Measurements from ENCODE around the gene SMYD3. TPM values are rescaled to one million over a fixed set of nuclear protein-coding genes. Genes with fewer than 3 reads are reported as not detected.

SMYD3 gene
- total and polyA plus RNA-seq, 2 of the 13 experiments (the other 11 are each of a cell fraction or from before 2014, with no cell fraction given), result 27.7 to 35.8 TPM

DNA sequence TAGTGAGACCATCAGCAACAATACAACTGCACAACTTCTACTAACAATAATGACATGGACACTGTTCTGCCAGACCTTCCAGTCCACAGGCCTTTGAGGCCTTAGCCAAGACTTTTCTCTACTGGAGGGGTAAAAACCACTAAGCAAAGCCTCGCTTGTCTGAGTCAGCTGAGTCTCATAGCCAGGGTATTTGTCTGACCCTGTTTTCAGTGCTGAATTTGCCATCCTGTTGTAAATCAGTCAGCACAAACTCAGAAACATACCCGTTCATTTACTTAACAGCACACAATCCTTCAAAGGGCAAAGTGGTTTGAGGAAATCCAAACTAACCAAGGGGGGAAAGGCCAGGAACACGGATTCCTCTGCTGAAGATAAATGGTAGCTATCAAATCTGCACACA is 537.8 kb downstream of the SMYD3 start:
- Histone ChIP-seq H4K20me1 (ENCODE audit: insufficient read depth, low read length) (no peaks in the 10 kb centered on the region), H3K27ac (ENCODE audit: extremely low read length, insufficient read depth, low read length) (no peak overlapping the region), H3K9me3 (ENCODE audit: low read length) (no peaks in the 10 kb centered on the region), H3K36me3 (replicated peaks in 1 of 2; ENCODE audit: control insufficient read depth in 1 of 2, insufficient read depth in 2 of 2, low read length in 2 of 2) (no peaks in the 10 kb centered on the region), H3K4me3 (replicated peaks in 1 of 3; ENCODE audit: insufficient read depth in 1 of 3, low read depth in 2 of 3, low read length in 3 of 3) (no peak overlapping the region), H3K79me2 (ENCODE audit: insufficient read depth, low read length) (no peaks in the 10 kb centered on the region), H3K4me1 (ENCODE audit: insufficient read depth, low read length) (peaks cover 8% of the 10 kb centered on the region), H3K9ac (ENCODE audit: insufficient read depth, low read depth, low read length) (no peak overlapping the region), H3K27me3 (ENCODE audit: control insufficient read depth in 1 of 2, insufficient read depth in 2 of 2, low read length in 2 of 2) (no peaks in the 10 kb centered on the region), H2AFZ (ENCODE audit: low read length) (no peak overlapping the region), H3K4me2 (ENCODE audit: low read depth, low read length) (no peak overlapping the region)
- FAIRE-seq (peak; percentile 26), ATAC-seq (no peak), DNase-seq (ENCODE audit: low spot score) (peak; percentile 18)
- in situ Hi-C loops (cut with HindIII; ENCODE audit: extremely low pct_ligation_motif_present, low pct_unique_long_range_greater_than_20kb), result no loop called here
- no TSS peak for BruUV-seq (replicated peaks)
- intact Hi-C loops (cut with micrococcal nuclease; ENCODE audit: unreplicated experiment), result no loop called here
- POLR2A ChIA-PET, result no interaction called here
- CTCF ChIA-PET (ENCODE audit: low intra/inter-chr PET ratio, low total read pairs), result no interaction called here
- 65% methylated on average over 3 of the region's 3 CpGs for WGBS (ENCODE audit: low lambda C conversion rate)
- TF ChIP-seq, protein P1, sequence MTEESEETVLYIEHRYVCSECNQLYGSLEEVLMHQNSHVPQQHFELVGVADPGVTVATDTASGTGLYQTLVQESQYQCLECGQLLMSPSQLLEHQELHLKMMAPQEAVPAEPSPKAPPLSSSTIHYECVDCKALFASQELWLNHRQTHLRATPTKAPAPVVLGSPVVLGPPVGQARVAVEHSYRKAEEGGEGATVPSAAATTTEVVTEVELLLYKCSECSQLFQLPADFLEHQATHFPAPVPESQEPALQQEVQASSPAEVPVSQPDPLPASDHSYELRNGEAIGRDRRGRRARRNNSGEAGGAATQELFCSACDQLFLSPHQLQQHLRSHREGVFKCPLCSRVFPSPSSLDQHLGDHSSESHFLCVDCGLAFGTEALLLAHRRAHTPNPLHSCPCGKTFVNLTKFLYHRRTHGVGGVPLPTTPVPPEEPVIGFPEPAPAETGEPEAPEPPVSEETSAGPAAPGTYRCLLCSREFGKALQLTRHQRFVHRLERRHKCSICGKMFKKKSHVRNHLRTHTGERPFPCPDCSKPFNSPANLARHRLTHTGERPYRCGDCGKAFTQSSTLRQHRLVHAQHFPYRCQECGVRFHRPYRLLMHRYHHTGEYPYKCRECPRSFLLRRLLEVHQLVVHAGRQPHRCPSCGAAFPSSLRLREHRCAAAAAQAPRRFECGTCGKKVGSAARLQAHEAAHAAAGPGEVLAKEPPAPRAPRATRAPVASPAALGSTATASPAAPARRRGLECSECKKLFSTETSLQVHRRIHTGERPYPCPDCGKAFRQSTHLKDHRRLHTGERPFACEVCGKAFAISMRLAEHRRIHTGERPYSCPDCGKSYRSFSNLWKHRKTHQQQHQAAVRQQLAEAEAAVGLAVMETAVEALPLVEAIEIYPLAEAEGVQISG (CRISPR knock-in tag; IDR thresholded peaks at IDR 0.05), result no peak
- TF ChIP-seq SMARCE1 (IDR thresholded peaks at IDR 0.05; ENCODE audit: borderline replicate concordance), result no peak
- no peak for TF ChIP-seq HNRNPUL1 (IDR thresholded peaks at IDR 0.05; ENCODE audit: low read depth, low read length)
- TF ChIP-seq NFYC (CRISPR knock-in tag; IDR thresholded peaks at IDR 0.05), result no peak
- TF ChIP-seq KDM5B (CRISPR knock-in tag; IDR thresholded peaks at IDR 0.05; ENCODE audit: borderline replicate concordance), result no peak
- TF ChIP-seq, protein P2, sequence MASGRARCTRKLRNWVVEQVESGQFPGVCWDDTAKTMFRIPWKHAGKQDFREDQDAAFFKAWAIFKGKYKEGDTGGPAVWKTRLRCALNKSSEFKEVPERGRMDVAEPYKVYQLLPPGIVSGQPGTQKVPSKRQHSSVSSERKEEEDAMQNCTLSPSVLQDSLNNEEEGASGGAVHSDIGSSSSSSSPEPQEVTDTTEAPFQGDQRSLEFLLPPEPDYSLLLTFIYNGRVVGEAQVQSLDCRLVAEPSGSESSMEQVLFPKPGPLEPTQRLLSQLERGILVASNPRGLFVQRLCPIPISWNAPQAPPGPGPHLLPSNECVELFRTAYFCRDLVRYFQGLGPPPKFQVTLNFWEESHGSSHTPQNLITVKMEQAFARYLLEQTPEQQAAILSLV (CRISPR knock-in tag; IDR thresholded peaks at IDR 0.05; ENCODE audit: borderline replicate concordance), result no peak
- no peak for TF ChIP-seq RELA (CRISPR knock-in tag; IDR thresholded peaks at IDR 0.05)
- TF ChIP-seq NCOA1 (CRISPR knock-in tag; IDR thresholded peaks at IDR 0.05), result no peak
- no peak for TF ChIP-seq HCFC1 (IDR thresholded peaks at IDR 0.05; ENCODE audit: low read depth, low read length)
- TF ChIP-seq, protein P3, sequence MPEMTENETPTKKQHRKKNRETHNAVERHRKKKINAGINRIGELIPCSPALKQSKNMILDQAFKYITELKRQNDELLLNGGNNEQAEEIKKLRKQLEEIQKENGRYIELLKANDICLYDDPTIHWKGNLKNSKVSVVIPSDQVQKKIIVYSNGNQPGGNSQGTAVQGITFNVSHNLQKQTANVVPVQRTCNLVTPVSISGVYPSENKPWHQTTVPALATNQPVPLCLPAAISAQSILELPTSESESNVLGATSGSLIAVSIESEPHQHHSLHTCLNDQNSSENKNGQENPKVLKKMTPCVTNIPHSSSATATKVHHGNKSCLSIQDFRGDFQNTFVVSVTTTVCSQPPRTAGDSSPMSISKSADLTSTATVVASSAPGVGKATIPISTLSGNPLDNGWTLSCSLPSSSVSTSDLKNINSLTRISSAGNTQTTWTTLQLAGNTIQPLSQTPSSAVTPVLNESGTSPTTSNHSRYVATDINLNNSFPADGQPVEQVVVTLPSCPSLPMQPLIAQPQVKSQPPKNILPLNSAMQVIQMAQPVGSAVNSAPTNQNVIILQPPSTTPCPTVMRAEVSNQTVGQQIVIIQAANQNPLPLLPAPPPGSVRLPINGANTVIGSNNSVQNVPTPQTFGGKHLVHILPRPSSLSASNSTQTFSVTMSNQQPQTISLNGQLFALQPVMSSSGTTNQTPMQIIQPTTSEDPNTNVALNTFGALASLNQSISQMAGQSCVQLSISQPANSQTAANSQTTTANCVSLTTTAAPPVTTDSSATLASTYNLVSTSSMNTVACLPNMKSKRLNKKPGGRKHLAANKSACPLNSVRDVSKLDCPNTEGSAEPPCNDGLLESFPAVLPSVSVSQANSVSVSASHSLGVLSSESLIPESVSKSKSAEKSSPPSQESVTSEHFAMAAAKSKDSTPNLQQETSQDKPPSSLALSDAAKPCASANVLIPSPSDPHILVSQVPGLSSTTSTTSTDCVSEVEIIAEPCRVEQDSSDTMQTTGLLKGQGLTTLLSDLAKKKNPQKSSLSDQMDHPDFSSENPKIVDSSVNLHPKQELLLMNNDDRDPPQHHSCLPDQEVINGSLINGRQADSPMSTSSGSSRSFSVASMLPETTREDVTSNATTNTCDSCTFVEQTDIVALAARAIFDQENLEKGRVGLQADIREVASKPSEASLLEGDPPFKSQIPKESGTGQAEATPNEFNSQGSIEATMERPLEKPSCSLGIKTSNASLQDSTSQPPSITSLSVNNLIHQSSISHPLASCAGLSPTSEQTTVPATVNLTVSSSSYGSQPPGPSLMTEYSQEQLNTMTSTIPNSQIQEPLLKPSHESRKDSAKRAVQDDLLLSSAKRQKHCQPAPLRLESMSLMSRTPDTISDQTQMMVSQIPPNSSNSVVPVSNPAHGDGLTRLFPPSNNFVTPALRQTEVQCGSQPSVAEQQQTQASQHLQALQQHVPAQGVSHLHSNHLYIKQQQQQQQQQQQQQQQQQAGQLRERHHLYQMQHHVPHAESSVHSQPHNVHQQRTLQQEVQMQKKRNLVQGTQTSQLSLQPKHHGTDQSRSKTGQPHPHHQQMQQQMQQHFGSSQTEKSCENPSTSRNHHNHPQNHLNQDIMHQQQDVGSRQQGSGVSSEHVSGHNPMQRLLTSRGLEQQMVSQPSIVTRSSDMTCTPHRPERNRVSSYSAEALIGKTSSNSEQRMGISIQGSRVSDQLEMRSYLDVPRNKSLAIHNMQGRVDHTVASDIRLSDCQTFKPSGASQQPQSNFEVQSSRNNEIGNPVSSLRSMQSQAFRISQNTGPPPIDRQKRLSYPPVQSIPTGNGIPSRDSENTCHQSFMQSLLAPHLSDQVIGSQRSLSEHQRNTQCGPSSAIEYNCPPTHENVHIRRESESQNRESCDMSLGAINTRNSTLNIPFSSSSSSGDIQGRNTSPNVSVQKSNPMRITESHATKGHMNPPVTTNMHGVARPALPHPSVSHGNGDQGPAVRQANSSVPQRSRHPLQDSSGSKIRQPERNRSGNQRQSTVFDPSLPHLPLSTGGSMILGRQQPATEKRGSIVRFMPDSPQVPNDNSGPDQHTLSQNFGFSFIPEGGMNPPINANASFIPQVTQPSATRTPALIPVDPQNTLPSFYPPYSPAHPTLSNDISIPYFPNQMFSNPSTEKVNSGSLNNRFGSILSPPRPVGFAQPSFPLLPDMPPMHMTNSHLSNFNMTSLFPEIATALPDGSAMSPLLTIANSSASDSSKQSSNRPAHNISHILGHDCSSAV (CRISPR knock-in tag; IDR thresholded peaks at IDR 0.05; ENCODE audit: borderline replicate concordance), result no peak
- TF ChIP-seq ZSCAN31 (CRISPR knock-in tag; IDR thresholded peaks at IDR 0.05; ENCODE audit: low read depth), result no peak
- no peak for TF ChIP-seq KMT2B (CRISPR knock-in tag; IDR thresholded peaks at IDR 0.05)
- no peak for TF ChIP-seq NBN (conservative IDR thresholded peaks at IDR 0.05)
